Pons (tissue), 1 donor: ENCODE data around the gene CFAP74.
"Not testable (repeated sequence)": the region's sequence is repeated elsewhere in the genome, so short reads cannot be mapped to it uniquely, and the experiment has no call there.

Source experiments
- DNase-seq: peaks from one replicate; pipeline ENCODE4 v3.0.0-alpha.2; 2016; ENCODE audit warnings: low spot score

Gene CFAP74

DNA sequence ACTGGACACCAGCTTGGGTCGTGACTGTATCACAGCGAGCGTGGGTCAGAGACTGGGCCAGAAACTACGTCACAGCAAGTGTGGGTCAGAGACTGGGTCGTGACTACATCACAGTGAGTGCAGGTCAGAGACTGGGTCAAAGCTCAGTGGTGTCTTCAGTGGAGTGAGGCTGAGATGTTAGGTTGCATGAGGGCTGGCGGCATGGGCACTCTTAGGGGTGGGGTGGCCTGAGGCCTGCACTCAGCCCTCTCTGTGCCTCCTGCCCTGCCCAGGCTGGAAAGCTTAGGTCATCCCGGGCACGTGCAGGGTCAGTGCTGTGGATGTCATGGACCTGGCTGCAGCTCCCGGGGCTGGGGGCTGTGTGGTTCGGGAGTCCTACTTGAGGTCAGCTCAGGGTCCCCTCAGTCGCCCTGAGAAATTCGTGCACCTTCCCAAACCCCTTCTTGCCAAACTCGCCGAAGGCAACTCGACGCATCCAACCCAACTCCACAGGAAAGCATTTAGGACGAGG, 19.0 kb downstream of the CFAP74 start:
- DNase-seq: no peak

DNA sequence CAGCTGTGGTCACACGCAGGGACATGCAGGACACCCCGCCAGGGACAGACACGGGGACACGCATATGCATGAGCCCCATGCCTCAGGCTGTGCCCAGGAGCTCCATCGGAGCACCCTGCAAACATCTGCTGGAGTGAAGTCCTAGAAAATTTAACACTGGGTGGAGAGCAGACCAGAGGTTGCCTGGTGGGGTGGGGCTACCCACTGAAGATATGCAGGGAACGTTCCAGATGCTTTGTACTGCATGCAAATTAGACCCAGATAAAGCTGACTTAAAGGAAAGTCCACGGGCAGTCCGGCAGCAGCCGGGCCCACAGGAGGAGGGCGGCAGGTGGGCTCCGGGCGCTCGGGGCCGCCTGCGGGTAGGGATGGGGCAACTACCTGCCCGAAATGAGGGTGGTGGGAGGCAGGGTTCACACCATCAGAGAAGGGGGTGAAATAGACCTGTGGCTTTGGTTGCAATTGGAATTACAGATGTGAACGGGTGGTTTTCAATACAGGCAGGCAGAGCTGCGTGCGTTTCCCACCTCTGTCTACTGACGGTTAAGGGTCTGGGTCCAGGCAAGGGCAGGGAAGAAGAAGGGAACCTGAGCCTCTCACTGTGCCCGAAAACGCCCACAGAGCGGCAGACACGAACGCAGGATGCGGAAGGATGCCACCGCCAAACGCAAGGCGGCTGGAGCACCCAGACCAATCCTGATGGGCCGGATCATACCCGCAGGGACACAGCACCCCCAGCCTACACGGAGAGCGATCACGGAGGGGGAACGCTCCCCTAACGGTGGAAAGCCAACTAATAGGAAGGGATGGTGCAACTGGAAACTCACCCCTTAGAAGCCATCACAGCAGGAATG, 21.0 kb downstream of the CFAP74 start:
- no peak for DNase-seq

DNA sequence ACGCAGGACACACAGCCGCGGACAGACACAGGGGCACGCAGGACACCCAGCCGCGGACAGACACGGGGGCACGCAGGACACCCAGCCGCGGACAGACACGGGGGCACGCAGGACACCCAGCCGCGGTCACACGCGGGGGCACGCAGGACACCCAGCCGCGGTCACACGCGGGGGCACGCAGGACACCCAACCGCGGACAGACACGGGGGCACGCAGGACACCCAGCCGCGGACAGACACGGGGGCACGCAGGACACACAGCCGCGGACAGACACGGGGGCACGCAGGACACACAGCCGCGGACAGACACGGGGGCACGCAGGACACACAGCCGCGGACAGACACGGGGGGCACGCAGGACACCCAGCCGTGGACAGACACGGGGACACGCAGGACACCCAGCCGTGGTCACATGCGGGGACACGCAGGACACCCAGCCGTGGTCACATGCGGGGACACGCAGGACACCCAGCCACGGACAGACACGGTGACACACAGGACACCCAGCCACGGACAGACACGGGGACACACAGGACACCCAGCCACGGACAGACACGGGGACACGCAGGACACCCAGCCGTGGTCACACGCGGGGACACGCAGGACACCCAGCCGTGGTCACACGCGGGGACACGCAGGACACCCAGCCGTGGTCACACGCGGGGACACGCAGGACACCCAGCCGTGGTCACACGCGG, 21.8 kb downstream of the CFAP74 start:
- DNase-seq: not testable (repeated sequence)

DNA sequence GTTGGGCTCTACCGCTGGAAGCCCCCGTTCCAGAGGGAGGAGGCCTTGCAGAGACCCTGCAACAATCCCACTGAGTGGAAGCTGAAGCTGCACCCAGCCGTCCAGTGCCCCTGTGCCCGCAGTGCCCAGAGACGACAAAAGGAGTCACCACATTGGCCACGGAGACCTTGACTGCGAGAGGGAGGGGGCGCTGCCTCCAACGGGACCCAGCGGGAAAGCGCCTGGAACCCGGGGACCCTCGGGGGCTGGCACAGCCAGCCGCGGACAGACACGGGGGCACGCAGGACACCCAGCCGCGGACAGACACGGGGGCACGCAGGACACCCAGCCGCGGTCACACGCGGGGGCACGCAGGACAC, 22.5 kb downstream of the CFAP74 start:
- no peak for DNase-seq

DNA sequence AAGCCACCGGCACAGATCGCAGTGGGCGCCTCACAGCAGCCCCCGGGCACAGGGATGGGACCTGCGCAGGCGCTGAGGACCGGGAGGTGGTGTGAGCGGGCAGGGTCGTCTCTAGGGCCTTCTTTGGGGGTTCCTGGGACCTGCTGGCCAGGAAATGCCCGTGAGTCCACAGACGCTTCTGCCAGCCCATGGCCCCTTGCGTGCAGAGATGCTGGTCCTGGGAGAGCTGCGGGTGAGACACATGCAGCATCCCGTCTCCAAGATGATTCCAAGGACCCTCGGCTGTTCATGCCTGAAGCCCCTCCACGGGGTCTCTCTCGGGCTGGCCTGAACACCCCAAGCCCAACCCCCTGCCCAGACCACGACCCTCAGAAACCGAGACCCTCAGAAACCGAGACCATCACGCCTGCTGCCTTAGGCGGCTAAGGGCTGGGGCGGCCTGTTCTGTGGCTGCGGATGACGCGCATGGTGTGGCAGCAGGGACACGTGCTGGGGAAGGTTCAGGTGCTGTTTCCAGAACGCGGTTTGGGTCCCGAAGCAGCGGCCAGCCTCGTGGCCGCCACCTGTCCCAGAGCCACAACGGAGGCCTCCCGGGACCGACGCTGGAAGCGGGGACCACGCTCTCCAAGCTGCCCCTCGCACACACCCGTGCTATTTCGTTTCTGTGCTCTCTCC, 23.0 kb downstream of the CFAP74 start:
- DNase-seq: no peak

DNA sequence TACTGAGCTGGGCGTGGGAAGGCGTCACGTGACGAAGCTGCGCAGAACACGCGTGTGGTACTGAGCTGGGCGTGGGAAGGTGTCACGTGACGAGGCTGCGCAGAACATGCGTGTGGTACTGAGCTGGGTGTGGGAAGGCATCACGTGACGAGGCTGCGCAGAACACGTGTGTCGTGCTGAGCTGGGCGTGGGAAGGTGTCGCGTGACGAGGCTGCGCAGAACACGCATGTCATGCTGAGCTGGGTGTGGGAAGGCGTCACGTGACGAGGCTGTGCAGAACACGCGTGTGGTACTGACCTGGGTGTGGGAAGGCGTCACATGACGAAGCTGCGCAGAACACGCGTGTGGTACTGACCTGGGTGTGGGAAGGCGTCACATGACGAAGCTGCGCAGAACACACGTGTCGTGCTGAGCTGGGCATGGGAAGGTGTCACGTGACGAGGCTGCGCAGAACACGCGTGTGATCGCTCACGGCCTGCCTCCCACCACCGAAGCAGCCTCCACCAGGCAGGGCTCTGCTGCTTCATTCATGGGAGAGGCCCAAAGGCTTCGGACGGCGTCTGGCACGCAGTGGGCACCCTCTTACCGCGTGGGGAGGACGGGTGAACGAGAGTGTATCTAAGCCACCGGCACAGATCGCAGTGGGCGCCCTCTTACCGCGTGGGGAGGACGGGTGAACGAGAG, 24.0 kb downstream of the CFAP74 start:
- DNase-seq: no peak

DNA sequence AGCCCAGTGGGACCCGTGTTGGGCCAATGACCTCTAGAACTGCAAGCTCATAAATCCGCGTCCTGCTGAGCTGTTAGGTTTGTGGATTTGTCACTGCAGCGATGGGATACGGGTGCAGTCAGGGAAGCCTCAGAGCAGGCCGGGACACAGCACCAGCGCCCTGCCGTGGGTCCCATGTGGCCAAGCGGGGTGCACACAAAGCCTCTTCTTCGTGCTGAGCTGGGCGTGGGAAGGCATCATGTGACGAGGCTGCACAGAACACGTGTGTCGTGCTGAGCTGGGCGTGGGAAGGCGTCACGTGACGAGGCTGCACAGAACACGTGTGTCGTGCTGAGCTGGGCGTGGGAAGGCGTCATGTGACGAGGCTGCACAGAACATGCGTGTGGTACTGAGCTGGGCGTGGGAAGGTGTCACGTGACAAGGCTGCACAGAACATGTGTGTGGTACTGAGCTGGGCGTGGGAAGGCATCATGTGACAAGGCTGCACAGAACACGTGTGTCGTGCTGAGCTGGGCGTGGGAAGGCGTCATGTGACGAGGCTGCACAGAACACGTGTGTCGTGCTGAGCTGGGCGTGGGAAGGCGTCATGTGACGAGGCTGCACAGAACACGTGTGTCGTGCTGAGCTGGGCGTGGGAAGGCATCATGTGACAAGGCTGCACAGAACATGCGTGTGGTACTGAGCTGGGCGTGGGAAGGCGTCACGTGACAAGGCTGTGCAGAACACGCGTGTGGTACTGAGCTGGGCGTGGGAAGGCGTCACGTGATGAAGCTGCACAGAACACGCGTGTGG, 24.7 kb downstream of the CFAP74 start:
- DNase-seq: not testable (repeated sequence)

DNA sequence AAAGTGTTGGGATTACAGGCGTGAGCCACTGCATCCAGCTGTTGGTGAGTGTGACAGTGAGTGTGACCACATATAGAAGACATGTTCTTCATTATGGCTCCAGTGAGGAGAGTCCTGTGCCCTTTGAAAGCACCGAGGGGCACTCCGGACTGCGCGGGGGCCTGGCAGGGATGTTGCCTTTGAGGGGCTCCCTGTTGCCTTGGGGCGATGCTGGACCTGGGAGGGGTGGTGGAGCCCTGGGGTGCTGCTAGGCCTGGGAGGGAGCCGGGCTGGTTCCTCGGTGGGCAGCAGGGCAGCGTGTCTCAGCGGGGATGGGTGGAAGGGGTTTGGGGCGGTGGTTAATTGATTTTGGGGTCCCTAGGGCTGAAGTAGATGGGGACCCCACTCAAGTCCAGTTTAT, 25.5 kb downstream of the CFAP74 start:
- DNase-seq: no peak

DNA sequence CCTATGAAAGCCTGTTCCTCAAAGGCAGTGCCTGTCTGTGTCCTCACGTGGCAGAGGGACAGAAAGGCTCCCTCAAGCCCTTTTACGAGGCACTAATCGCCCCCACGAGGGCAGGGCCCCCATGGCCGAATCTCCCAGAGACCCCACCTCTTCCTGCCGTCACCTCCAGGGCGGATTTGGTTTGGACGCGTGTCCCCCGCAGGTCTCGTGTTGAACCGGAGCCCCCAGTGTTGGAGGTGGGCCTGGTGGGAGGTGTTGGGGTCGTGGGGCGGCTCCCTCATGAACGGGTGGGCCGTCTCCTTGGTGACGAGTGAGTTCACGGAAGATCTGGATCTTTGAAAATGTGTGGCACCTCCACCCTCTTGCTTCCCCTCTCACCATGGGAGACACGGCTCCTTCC, 27.6 kb downstream of the CFAP74 start:
- no peak for DNase-seq

DNA sequence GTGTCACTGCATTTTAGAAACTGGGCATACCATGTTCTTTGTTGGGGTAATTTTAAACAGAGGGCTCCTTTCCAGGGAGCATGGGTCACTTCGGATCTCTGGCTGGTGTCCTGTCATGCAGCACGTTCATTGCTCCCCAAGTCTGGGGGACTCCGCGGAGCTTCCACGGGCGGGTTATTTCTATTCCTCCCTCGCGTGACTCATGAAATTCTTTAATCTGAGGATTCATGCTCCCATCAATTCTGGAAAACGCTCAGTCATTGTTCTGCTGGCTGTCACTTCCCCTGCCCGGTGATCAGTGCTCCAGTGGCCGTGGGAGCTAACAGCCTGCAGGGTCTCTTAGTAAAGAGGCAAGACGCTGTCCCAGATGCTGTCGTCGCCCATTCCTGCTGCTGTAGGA, 28.1 kb downstream of the CFAP74 start:
- DNase-seq: no peak

DNA sequence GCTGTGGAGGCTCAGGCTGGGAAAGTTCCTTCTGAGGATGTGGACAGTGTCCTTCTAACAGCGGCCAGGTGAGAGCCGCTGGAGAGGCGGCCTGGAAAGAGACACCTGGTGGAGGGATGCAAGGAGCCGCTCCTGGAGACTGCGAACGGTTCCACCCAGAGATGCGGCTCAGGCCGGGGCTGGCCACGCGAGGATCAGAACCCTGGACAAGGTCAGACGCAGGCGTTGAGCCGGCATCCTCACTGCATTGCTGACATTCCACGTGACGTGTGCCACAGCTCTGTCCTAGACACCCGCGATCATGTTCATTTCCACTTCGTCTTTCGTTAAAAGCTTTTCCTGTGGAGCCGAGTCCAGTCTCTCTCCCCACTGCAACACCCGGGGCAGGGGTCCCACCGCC, 28.8 kb downstream of the CFAP74 start:
- no peak for DNase-seq

DNA sequence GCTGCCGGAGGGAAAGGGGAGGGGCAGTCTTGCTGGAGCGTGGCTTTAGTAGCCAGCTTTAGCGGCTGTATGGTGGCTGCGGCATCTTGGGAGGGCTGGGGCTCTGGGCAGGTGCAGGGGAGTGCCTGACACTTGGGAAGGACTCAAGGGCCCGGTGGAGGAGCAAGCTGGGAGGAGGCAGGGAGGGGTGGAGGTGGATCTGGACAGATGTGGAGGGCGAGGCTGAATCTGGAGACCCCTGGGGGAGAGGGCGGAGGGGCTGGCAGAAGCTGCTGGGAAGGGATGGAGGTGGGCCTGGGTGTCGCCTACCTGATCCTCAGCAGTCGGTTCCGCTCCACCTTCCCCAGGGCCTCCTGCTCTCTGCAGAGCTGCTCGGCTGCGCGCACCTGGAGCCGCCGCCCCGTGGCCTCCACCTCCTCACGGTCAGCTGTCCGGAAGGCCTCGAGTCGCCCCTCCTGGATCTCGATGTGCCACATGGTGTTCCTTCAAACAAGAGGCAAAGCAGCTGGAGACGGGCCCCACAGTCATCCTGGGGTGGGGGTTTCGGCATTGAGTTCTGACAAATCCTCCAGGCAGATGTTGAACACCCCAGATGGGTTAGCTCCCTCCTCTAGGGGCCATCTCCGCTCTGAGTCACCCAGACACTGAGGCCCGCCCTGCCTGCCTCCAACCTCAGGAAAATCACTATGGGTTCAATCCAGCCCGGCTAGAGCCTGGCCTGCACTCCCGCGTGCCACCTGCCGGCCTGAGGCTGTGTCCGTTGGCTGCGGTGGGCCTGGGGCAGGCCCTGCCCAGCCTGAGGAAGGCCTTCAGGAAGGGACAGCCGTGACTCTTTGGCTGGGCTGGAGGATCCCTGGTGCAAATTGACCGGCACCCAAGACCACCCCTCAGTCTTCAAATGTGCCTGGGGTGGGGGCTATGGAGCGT, 29.6 kb downstream of the CFAP74 start:
- DNase-seq: no peak

DNA sequence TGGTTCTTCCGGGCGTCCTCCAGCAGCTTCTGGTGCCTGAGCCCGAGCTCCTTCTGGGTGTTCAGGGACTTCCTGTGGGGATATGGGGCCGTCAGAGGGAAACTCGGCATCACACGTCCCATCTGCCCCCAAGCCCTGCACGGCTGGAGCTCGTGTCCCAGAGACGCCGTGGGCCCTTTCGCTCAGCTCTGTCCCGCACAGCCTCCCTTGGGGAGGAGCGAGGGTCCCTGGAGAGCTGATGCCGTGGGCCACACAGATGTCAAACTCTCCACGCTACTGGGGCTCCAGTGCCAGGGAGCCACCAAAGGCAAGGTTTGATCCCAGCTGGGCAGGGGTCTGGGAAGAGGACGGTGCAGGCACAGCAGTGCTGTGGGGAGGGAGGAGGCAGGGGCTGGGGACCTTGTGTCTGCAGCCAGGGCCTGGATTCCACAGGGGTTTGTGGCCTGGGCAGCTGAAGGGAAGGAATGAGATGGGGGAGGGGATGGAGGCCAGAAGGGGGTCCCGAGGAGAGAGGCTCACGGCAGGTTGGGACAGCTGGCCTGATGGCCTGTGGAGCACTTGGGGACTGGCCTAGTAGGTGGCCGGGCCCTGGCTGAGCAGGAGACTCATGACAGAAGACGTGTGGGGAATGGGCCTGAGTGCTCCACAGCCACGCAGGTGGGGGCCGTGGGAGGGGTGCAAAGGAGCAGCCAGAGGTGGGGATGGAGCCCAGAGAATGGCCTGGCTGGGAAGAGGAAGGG, 30.4 kb downstream of the CFAP74 start:
- DNase-seq: no peak

DNA sequence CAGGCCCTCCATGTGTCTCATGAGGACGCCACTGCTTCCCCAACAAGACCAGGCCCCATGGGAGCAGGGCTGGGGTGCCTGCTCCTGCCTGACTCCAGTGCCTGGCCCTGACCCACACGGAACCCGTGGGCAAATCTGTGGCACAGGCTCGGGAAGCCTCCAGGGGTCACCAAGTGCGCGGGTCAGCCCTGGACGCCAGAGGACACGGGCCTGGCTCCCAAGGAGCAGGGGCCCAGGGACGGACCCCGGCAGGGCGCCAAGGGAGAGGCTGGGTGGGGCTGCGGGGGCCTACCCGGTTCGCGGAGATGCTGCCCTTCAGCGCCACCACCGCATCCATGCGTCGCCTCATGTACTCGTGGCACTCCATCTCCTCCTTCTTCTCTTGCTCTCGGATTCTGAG, 31.9 kb downstream of the CFAP74 start:
- no peak for DNase-seq

DNA sequence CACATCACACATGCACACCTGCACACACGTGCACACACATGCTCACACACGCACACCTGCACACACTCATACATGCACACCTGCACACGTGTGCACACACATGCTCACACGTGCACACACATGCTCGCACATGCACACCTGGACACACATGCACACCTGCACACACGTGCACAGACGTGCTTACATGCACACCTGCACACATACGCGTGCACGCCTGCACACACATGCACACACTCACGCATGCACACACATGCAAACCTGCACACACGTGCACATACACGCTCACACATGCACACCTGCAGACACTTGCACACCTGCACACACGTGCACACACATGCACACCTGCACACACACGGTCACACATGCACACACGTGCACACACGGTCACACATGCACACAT, 32.6 kb downstream of the CFAP74 start:
- DNase-seq: no peak

DNA sequence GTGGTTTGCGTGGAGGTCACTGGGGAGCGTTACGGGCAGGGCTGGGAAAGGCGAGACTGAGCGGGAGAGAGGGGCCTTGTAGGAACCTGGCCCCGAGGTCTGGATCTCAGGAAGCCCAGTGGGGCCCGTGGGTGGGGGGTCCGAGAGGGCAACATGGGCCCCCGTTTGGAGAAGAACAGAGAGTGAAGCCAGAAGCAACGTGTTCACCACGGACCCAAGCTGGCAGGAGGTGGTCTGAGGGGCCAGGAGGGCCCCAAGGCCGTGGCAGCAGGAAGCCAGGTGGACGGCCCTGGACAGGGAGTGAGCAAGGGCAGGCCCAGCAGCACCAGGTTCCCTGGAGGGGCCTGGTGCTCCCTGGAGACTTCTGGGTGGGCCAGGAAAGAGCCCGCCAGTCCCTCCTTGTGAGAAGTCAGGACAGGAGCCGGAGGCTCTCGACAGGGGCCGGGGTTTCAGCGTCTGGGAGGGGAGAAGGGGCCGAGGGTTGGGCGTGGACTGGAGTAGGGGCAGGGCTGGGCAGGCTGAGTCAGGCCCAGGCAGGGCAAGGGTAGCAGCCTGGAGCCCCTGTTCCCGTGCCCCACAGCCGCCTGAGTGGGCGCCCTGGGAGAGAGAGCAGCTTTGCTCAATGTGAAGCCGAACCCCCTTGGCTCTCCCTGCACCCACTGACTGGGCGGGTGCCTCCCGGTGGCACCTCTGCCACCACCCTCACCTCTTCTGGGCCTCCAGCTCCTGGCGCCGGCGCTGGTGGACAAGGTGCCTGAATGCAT, 33.5 kb downstream of the CFAP74 start:
- no peak for DNase-seq

DNA sequence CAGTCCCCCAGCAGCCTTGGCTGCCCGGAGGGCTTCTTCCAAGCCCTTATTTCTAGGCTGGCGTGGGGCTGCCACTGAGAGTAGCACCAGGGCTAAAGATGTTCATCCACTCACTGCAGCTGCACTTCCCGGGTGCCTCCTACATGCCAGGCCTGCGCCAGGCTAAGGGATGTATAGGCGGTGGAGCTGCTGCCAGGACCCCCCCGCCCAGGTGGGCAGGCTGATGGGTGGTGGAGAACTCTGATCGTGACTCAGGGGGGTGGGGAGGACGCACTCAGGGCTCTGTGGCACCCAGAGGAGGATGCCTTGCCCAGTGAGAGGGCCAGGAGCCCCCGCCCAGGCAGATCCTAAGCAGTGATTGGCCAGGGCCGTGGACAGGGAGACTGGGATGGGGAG, 34.1 kb downstream of the CFAP74 start:
- DNase-seq: no peak

DNA sequence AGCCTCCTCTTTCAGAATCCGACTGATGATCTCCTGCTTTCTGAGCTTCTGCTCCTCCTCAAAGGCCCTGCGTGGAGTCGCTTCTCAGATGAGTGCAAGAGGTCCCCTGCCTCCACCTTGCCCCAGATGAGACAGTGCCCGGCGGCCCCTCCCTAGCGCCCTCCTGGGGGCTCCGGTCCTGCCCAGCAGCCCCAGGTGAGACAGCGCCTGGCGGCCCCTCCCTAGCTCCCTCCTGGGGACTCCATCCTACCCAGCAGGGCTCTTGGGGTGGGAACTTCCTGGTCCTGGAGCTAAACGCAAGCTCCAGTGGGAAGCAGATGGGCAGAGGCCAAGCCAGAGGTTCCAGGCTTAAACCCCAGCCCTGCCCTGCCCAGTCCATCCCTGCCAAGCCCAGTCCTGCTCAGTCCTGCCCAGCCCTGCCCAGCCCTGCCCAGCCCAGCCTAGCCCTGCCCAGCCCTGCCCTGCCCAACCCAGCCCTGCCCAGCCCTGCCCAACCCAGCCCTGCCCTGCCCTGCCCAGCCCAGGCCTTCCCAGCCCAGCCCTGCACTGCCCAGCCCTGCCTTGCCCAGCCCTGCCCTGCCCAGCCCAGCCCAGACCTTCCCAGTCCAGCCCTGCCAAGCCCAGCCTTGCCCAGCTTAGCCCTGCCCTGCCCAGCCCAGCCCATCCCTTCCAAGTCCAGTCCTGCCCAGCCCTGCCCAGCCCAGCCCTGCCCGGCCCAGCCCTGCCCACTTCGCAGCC, 34.6 kb downstream of the CFAP74 start:
- DNase-seq: no peak
